GM21367 (cell line): ENCODE measurements around the gene TENM4.

Experiments
- ATAC-seq: cut with Tn5 transposase; IDR thresholded peaks from one replicate; pipeline ENCODE4 v1.9.1; 2021; ENCODE audit not compliant: unreplicated experiment

Gene TENM4

GRCh38 chr11:79453617-79454016 is 12.8 kb upstream of the TENM4 start:
- no peak for ATAC-seq

- ATAC-seq = no peak
Observed at GRCh38 chr11:79449040-79449439, 8.2 kb upstream of the TENM4 start.

GRCh38 chr11:79447038-79447786 is 6.4 kb upstream of the TENM4 start:
- no peak for ATAC-seq

GRCh38 chr11:79444923-79445322 is 4.1 kb upstream of the TENM4 start:
- ATAC-seq = no peak

GRCh38 chr11:79441461-79441875 is 638 bp upstream of the TENM4 start:
- ATAC-seq = no peak

GRCh38 chr11:79439886-79440570 is 802 bp downstream of the TENM4 start:
- ATAC-seq = no peak

- ATAC-seq = no peak
Observed at GRCh38 chr11:79439410-79439885, 1.4 kb downstream of the TENM4 start.

- no peak for ATAC-seq
Observed at GRCh38 chr11:79438631-79439409, 2.0 kb downstream of the TENM4 start.

- ATAC-seq = no peak
Observed at GRCh38 chr11:79437981-79438630, 2.7 kb downstream of the TENM4 start.

- ATAC-seq = no peak
Observed at GRCh38 chr11:79437278-79437980, 3.4 kb downstream of the TENM4 start.

- no peak for ATAC-seq
Observed at GRCh38 chr11:79436919-79437277, 3.9 kb downstream of the TENM4 start.

- ATAC-seq = no peak
Observed at GRCh38 chr11:79434283-79434682, 6.5 kb downstream of the TENM4 start.

- ATAC-seq = no peak
Observed at GRCh38 chr11:79432138-79432537, 8.7 kb downstream of the TENM4 start.

GRCh38 chr11:79431535-79431934 is 9.3 kb downstream of the TENM4 start:
- ATAC-seq = no peak

- ATAC-seq = no peak
Observed at GRCh38 chr11:79430280-79430679, 10.6 kb downstream of the TENM4 start.

- no peak for ATAC-seq
Observed at GRCh38 chr11:79428406-79428805, 12.4 kb downstream of the TENM4 start.

- no peak for ATAC-seq
Observed at GRCh38 chr11:79427611-79428327, 13.1 kb downstream of the TENM4 start.

GRCh38 chr11:79427126-79427525 is 13.7 kb downstream of the TENM4 start:
- ATAC-seq = no peak

GRCh38 chr11:79425463-79425862 is 15.4 kb downstream of the TENM4 start:
- no peak for ATAC-seq

GRCh38 chr11:79423736-79424135 is 17.1 kb downstream of the TENM4 start:
- no peak for ATAC-seq
